ENCODE data around the gene EGFL7.

The EGFL7 gene

DNA sequence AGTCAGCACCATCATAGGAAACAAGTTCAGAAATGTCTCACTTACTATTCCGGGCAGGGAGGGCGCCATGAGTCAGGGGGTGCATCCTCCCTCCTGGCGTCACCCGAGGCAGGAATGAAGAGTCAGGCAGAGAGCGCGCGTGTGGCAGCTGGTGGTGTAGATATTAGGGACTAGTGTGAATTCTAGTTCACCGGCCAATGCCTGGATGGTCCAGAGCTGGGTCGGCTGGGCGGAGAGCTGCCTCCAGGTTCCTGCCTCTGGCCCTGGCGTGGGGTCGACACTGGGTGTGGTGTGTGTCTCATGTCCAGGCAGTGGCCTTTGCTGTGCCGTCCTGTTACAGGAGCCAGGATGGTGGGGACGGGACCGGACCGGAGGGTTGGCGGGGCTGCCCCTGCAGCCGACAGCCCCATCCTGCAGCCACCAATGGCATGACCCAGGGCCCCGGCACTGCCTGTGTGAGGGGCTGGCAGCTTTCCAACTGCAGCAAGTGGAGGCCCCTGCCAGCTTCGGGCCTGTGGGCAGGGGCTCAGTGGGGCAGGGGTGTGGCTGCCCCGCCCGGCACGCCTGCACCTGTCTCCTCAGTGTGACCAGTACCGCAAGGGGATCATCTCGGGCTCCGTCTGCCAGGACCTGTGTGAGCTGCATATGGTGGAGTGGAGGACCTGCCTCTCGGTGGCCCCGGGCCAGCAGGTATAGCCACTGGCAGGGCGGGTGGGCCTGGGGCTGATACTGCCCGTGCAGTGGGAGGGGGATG is 58.8 kb downstream of the EGFL7 start:
- DNase-seq, result no peak
